Measurements from ENCODE around the gene SCUBE3. TPM values are rescaled to one million over a fixed set of nuclear protein-coding genes. Genes with fewer than 3 reads are reported as not detected.

The SCUBE3 gene
- total RNA-seq, 1 donor from 2014 or later: 16.3 TPM

GRCh38 chr6:35292494-35292893 is 78.7 kb downstream of the SCUBE3 start:
- no peaks in the 10 kb centered on the region for H3K9me3 Mint-ChIP-seq (ENCODE audit: unreplicated experiment)
- H3K4me1 Mint-ChIP-seq (ENCODE audit: unreplicated experiment): peaks cover 4% of the 10 kb centered on the region
- peaks cover 31% of the 10 kb centered on the region for H3K36me3 Mint-ChIP-seq (ENCODE audit: unreplicated experiment)

GRCh38 chr6:35293681-35294080 is 79.9 kb downstream of the SCUBE3 start:
- no peak overlapping the region for H3K4me3 Mint-ChIP-seq (ENCODE audit: unreplicated experiment)
- DNase-seq (ENCODE audit: extremely low spot score, unreplicated experiment): no peak
- peaks cover 26% of the 10 kb centered on the region for H3K36me3 Mint-ChIP-seq (ENCODE audit: unreplicated experiment)
- H3K27ac Mint-ChIP-seq (ENCODE audit: unreplicated experiment): no peak overlapping the region
- H3K4me1 Mint-ChIP-seq (ENCODE audit: unreplicated experiment): peaks cover 7% of the 10 kb centered on the region
- no peaks in the 10 kb centered on the region for H3K27me3 Mint-ChIP-seq (ENCODE audit: unreplicated experiment)
- no peak for TF ChIP-seq CTCF (IDR thresholded peaks at IDR 0.05)
- H3K9me3 Mint-ChIP-seq (ENCODE audit: unreplicated experiment): no peaks in the 10 kb centered on the region

More at GRCh38 chr6:35292494-35292893, 78.7 kb downstream of the SCUBE3 start:
- H3K27ac Mint-ChIP-seq (ENCODE audit: unreplicated experiment): no peak overlapping the region
- no peak for DNase-seq (ENCODE audit: extremely low spot score, unreplicated experiment)
- TF ChIP-seq CTCF (IDR thresholded peaks at IDR 0.05): no peak
- no peak overlapping the region for H3K4me3 Mint-ChIP-seq (ENCODE audit: unreplicated experiment)
- H3K27me3 Mint-ChIP-seq (ENCODE audit: unreplicated experiment): no peaks in the 10 kb centered on the region

GRCh38 chr6:35294308-35294945 is 80.7 kb downstream of the SCUBE3 start:
- H3K9me3 Mint-ChIP-seq (ENCODE audit: unreplicated experiment): no peaks in the 10 kb centered on the region
- no peaks in the 10 kb centered on the region for H3K27me3 Mint-ChIP-seq (ENCODE audit: unreplicated experiment)
- H3K36me3 Mint-ChIP-seq (ENCODE audit: unreplicated experiment): peaks cover 25% of the 10 kb centered on the region
- no peak overlapping the region for H3K4me3 Mint-ChIP-seq (ENCODE audit: unreplicated experiment)
- H3K27ac Mint-ChIP-seq (ENCODE audit: unreplicated experiment): no peak overlapping the region
- H3K4me1 Mint-ChIP-seq (ENCODE audit: unreplicated experiment): peaks cover 7% of the 10 kb centered on the region
- DNase-seq (ENCODE audit: extremely low spot score, unreplicated experiment): no peak
- peak; percentile 70 for TF ChIP-seq CTCF (IDR thresholded peaks at IDR 0.05)

GRCh38 chr6:35295036-35295435 is 81.3 kb downstream of the SCUBE3 start:
- Mint-ChIP-seq H3K36me3 (ENCODE audit: unreplicated experiment) (peaks cover 23% of the 10 kb centered on the region), H3K4me3 (ENCODE audit: unreplicated experiment) (no peak overlapping the region), H3K27ac (ENCODE audit: unreplicated experiment) (no peak overlapping the region), H3K9me3 (ENCODE audit: unreplicated experiment) (no peaks in the 10 kb centered on the region), H3K27me3 (ENCODE audit: unreplicated experiment) (no peaks in the 10 kb centered on the region), H3K4me1 (ENCODE audit: unreplicated experiment) (peaks cover 7% of the 10 kb centered on the region)
- no peak for DNase-seq (ENCODE audit: extremely low spot score, unreplicated experiment)
- no peak for TF ChIP-seq CTCF (IDR thresholded peaks at IDR 0.05)

- no peak for DNase-seq (ENCODE audit: extremely low spot score, unreplicated experiment)
- H3K4me1 Mint-ChIP-seq (ENCODE audit: unreplicated experiment): peaks cover 7% of the 10 kb centered on the region
Observed at GRCh38 chr6:35295521-35296315, 82.0 kb downstream of the SCUBE3 start.

More at GRCh38 chr6:35295521-35296315, 82.0 kb downstream of the SCUBE3 start:
- peaks cover 20% of the 10 kb centered on the region for H3K36me3 Mint-ChIP-seq (ENCODE audit: unreplicated experiment)
- H3K4me3 Mint-ChIP-seq (ENCODE audit: unreplicated experiment): no peak overlapping the region
- TF ChIP-seq CTCF (IDR thresholded peaks at IDR 0.05): no peak
- H3K27ac Mint-ChIP-seq (ENCODE audit: unreplicated experiment): no peak overlapping the region
- H3K27me3 Mint-ChIP-seq (ENCODE audit: unreplicated experiment): no peaks in the 10 kb centered on the region
- H3K9me3 Mint-ChIP-seq (ENCODE audit: unreplicated experiment): no peaks in the 10 kb centered on the region
